DOHH2 (cell line): ENCODE measurements around the gene SLC16A5.

Source experiments
- H3F3A ChIP-seq: fragments of 200-600 bp; sonication (generic), shearing (Covaris generic); 2 replicates; pipeline ENCODE4 v1.6.0; 2016; ENCODE audit warnings: antibody characterized with exemption, mild to moderate bottlenecking; ENCODE audit not compliant: control insufficient read depth, insufficient read depth
- H3K27ac ChIP-seq: fragments of 200-600 bp; sonication (generic); 2 replicates; pipeline ENCODE4 v1.5.1; 2014; ENCODE audit warnings: low read depth, mild to moderate bottlenecking, low read length, moderate library complexity
- H3K27me3 ChIP-seq: fragments of 200-600 bp; sonication (generic); 2 replicates; pipeline ENCODE4 v1.6.1; 2014; ENCODE audit warnings: mild to moderate bottlenecking, low read length, mixed read lengths; ENCODE audit not compliant: control insufficient read depth
- H3K36me3 ChIP-seq: fragments of 200-600 bp; sonication (generic); 2 replicates; pipeline ENCODE4 v1.6.1; 2014; ENCODE audit warnings: mild to moderate bottlenecking, low read length, moderate library complexity, mixed read lengths; ENCODE audit not compliant: control insufficient read depth
- H3K4me1 ChIP-seq: fragments of 200-600 bp; sonication (generic); 2 replicates; pipeline ENCODE4 v1.6.1; 2014; ENCODE audit warnings: mild to moderate bottlenecking, low read length, mixed read lengths; ENCODE audit not compliant: control insufficient read depth
- H3K4me2 ChIP-seq: fragments of 200-600 bp; sonication (generic); 2 replicates; pipeline ENCODE4 v1.6.0; 2014; ENCODE audit warnings: mild to moderate bottlenecking, low read length, moderate library complexity
- H3K4me3 ChIP-seq: fragments of 200-600 bp; sonication (generic); 2 replicates; pipeline ENCODE4 v1.5.1; 2014; ENCODE audit warnings: mild to moderate bottlenecking, low read length, mixed read lengths
- H3K79me2 ChIP-seq: fragments of 200-600 bp; sonication (generic); 2 replicates; pipeline ENCODE4 v1.6.1; 2014; ENCODE audit warnings: mild to moderate bottlenecking, low read length, mixed read lengths; ENCODE audit not compliant: control insufficient read depth
- H3K9me2 ChIP-seq: fragments of 200-600 bp; sonication (generic); replicated peaks from 2 replicates; pipeline ENCODE4 v1.6.1; 2014; ENCODE audit warnings: mild to moderate bottlenecking, low read length, mixed read lengths; ENCODE audit not compliant: control insufficient read depth
- H3K9me3 ChIP-seq: fragments of 200-600 bp; sonication (generic); 2 replicates; pipeline ENCODE4 v1.6.1; 2014; ENCODE audit warnings: antibody characterized with exemption, low read length, mixed read lengths; ENCODE audit not compliant: control insufficient read depth, insufficient read depth
- H4K20me1 ChIP-seq: fragments of 200-600 bp; sonication (generic); 2 replicates; pipeline ENCODE4 v1.6.0; 2014; ENCODE audit warnings: low read depth, mild to moderate bottlenecking, antibody characterized with exemption, low read length, moderate library complexity; ENCODE audit not compliant: control insufficient read depth, insufficient read depth
- EZH2phosphoT487 ChIP-seq: fragments of 200-600 bp; sonication (generic); IDR thresholded peaks from 2 replicates; pipeline ENCODE4 v1.6.1; 2017; ENCODE audit warnings: borderline replicate concordance, mild to moderate bottlenecking, antibody characterized with exemption, low read length, moderate library complexity, mixed read lengths
- TF ChIP-seq, protein P1 (sequence below): fragments of 200-600 bp; sonication (generic); IDR thresholded peaks from one replicate; pipeline ENCODE4 v1.5.1; 2014; ENCODE audit warnings: antibody characterized with exemption, mild to moderate bottlenecking, low read depth, low read length; ENCODE audit not compliant: poor library complexity, severe bottlenecking

SLC16A5 gene

DNA sequence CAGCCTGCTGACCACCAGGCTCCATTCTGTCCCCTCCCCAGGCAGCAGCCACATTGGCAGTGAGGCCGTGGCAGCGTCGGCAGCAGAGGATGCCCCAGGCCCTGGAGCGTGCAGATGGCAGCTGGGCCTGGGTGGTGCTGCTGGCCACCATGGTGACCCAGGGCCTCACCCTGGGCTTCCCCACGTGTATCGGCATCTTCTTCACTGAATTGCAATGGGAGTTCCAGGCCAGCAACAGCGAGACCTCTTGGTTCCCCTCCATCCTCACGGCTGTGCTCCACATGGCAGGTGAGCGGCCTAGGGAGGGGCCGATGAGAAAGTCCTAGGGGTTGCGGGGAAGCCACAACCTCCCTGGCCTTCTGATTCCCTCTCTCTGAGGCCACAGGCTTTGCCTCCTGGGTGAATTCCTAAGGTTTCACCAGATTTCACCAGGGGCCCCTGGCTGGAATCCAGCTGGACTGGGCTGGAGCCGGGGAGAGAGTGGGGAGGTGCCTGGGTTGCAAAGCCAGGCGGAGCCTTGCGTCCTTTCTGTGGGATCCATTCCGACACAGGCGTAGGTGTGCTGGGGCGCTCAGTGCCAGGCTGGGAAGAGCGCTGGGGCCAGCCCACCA, 5.9 kb downstream of the SLC16A5 start:
- Histone ChIP-seq H3F3A (no peaks in the 10 kb centered on the region), H3K4me2 (no peak overlapping the region)

DNA sequence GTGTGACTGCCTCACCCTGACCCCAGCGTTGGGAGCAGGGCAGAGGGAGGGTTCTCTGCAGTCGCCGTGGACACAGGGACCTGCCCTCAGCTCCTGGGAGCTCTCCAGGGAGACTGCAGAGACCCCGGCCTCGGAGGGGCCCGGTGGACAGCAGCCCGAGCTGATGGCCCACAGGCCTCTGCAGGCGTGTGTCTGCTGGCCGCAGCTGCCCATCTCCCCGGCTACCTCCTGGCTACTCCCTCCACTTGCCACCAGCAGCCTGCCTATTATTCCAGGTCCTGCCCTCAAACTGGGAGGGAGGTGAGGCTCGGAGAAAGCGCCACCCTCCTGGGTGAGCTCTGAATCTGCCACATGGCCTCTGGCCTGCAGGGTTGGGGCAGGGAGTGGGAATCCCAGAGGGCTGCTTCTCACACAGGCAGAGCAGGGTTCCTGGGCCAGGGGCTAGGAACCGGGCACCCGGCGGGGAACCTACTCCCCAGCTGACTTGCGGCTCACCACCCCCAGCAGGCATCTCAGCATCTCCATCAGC, 7.2 kb downstream of the SLC16A5 start:
- Histone ChIP-seq H4K20me1 (no peaks in the 10 kb centered on the region), H3F3A (no peaks in the 10 kb centered on the region), H3K4me1 (peaks cover 8% of the 10 kb centered on the region; the same call in 1 of the 2 replicates), H3K27ac (no peak overlapping the region), H3K79me2 (no peaks in the 10 kb centered on the region), H3K4me2 (no peak overlapping the region), H3K27me3 (peaks cover 10% of the 10 kb centered on the region; the same call in 1 of the 2 replicates), H3K4me3 (no peak overlapping the region), H3K9me2 (no peaks in the 10 kb centered on the region), H3K36me3 (no peaks in the 10 kb centered on the region), H3K9me3 (no peaks in the 10 kb centered on the region)
- TF ChIP-seq, protein P1, sequence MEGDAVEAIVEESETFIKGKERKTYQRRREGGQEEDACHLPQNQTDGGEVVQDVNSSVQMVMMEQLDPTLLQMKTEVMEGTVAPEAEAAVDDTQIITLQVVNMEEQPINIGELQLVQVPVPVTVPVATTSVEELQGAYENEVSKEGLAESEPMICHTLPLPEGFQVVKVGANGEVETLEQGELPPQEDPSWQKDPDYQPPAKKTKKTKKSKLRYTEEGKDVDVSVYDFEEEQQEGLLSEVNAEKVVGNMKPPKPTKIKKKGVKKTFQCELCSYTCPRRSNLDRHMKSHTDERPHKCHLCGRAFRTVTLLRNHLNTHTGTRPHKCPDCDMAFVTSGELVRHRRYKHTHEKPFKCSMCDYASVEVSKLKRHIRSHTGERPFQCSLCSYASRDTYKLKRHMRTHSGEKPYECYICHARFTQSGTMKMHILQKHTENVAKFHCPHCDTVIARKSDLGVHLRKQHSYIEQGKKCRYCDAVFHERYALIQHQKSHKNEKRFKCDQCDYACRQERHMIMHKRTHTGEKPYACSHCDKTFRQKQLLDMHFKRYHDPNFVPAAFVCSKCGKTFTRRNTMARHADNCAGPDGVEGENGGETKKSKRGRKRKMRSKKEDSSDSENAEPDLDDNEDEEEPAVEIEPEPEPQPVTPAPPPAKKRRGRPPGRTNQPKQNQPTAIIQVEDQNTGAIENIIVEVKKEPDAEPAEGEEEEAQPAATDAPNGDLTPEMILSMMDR, result no peak
- no peak for TF ChIP-seq EZH2phosphoT487

More for the DNA sequence above, 5.9 kb downstream of the SLC16A5 start:
- Histone ChIP-seq H3K4me3 (no peak overlapping the region), H3K27me3 (peaks cover 16% of the 10 kb centered on the region), H3K9me3 (no peaks in the 10 kb centered on the region), H3K79me2 (no peaks in the 10 kb centered on the region), H3K4me1 (peaks cover 2% of the 10 kb centered on the region; the same call in 1 of the 2 replicates), H3K27ac (no peak overlapping the region), H3K9me2 (no peaks in the 10 kb centered on the region), H3K36me3 (no peaks in the 10 kb centered on the region), H4K20me1 (no peaks in the 10 kb centered on the region)
- TF ChIP-seq, protein P1, result no peak
- no peak for TF ChIP-seq EZH2phosphoT487

DNA sequence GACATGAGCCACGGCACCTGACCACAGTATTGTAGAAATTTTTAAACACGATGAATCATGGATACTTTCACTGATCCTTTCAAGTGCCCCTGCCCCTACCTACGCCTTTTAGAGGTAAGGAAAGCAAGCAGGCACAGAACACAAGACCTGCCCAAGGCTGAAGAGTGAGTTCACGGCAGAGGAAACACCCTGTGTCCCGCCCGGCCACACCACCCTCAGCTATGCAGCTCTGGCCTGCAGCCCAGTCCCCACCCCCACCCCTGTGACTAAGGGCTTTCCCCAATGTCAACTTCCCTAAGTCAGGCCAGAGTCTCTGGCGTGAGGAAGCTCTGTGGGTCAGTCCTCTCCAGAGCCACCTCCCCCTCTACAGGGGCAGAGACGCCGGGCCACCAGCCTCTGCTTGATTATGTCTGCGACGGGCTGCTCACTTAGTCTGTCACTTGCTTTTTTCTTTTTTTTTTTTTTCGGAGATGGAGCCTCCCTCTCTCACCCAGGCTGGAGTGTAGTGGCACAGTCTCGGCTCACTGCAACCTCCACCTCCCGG, 8.4 kb downstream of the SLC16A5 start:
- no peak for TF ChIP-seq EZH2phosphoT487
- TF ChIP-seq, protein P1, result no peak
- H3K79me2 ChIP-seq, result no peaks in the 10 kb centered on the region
- H3K27ac ChIP-seq, result no peak overlapping the region
- no peaks in the 10 kb centered on the region for H3K9me2 ChIP-seq
- H4K20me1 ChIP-seq, result no peaks in the 10 kb centered on the region
- no peak overlapping the region for H3K4me3 ChIP-seq
- H3F3A ChIP-seq, result no peaks in the 10 kb centered on the region
- H3K27me3 ChIP-seq, result peaks cover 8% of the 10 kb centered on the region; the same call in 1 of the 2 replicates
- H3K4me2 ChIP-seq, result no peak overlapping the region
- no peaks in the 10 kb centered on the region for H3K9me3 ChIP-seq
- H3K36me3 ChIP-seq, result no peaks in the 10 kb centered on the region
- H3K4me1 ChIP-seq, result peaks cover 8% of the 10 kb centered on the region; the same call in 1 of the 2 replicates
